Subcutaneous abdominal adipose tissue (tissue), 5 donors: ENCODE results near the gene RFX2.

Source experiments
- H3K27ac ChIP-seq: one replicate; pipeline ENCODE4 v1.7.0; 2013; ENCODE audit warnings: low read depth, mild to moderate bottlenecking, inconsistent platforms, low read length, moderate library complexity
- H3K27me3 ChIP-seq, 5 donors: one replicate each; pipeline ENCODE4 v1.7.0; 2013; ENCODE audit warnings: low read length in 5 of 5, inconsistent platforms in 1 of 5; ENCODE audit not compliant: control insufficient read depth in 5 of 5, insufficient read depth in 4 of 5
- H3K36me3 ChIP-seq, 5 donors: one replicate each; pipeline ENCODE4 v1.7.0; 2013; ENCODE audit warnings: low read length in 5 of 5; ENCODE audit not compliant: control insufficient read depth in 5 of 5, insufficient read depth in 5 of 5
- H3K4me1 ChIP-seq, 5 donors: one replicate each; pipeline ENCODE4 v1.7.0; 2013; ENCODE audit warnings: low read length in 5 of 5, mild to moderate bottlenecking in 3 of 5, moderate library complexity in 1 of 5; ENCODE audit not compliant: control insufficient read depth in 5 of 5, insufficient read depth in 5 of 5
- H3K4me3 ChIP-seq, 5 donors: one replicate each; pipeline ENCODE4 v1.7.0; 2013; ENCODE audit warnings: low read length in 5 of 5, low read depth in 1 of 5
- H3K9ac ChIP-seq, 5 donors: one replicate each; pipeline ENCODE4 v1.7.0; 2013; ENCODE audit warnings: low read length in 5 of 5, mild to moderate bottlenecking in 4 of 5, moderate library complexity in 3 of 5
- H3K9me3 ChIP-seq, 5 donors: one replicate each; pipeline ENCODE4 v1.7.0; 2013; ENCODE audit warnings: low read length in 5 of 5; ENCODE audit not compliant: control insufficient read depth in 5 of 5
- donor health status: healthy.
- donor health status: healthy.
- donor health status: healthy.
- donor health status: healthy.
- donor health status: healthy.

RFX2 gene

GRCh38 chr19:6110360-6110977, at the start of gene RFX2:
Gene RFX2 (minus strand): TSS chr19:6110500. CDS start chr19:6047496, 63,004 bp downstream.
- no peaks in the 10 kb centered on the region for H3K36me3 ChIP-seq
- H3K9me3 ChIP-seq: no peaks in the 10 kb centered on the region
- peak within 1 kb of the TSS; percentile 66 to 97 (median 89) for H3K4me3 ChIP-seq
- peak within 1 kb of the TSS; percentile 86 for H3K27ac ChIP-seq
- peak within 1 kb of the TSS; percentile 56 to 95 (median 83) for H3K9ac ChIP-seq
- H3K27me3 ChIP-seq: no peaks in the 10 kb centered on the region
- H3K4me1 ChIP-seq: peaks cover 2 to 22% (median 15%) of the 10 kb centered on the region in 5 donors

GRCh38 chr19:6156033-6156432, 45.7 kb upstream of the RFX2 start:
- H3K4me3 ChIP-seq: no peak overlapping the region
- H3K27ac ChIP-seq: no peak overlapping the region
- no peak overlapping the region for H3K9ac ChIP-seq
- H3K36me3 ChIP-seq: no peaks in the 10 kb centered on the region
- no peaks in the 10 kb centered on the region for H3K27me3 ChIP-seq
- no peaks in the 10 kb centered on the region for H3K4me1 ChIP-seq
- H3K9me3 ChIP-seq: peaks cover 0 to 14% (median 11%) of the 10 kb centered on the region in 5 donors

- no peak overlapping the region for H3K4me3 ChIP-seq
- no peaks in the 10 kb centered on the region for H3K36me3 ChIP-seq
- peaks cover 0 to 10% (median 7%) of the 10 kb centered on the region in 5 donors for H3K9me3 ChIP-seq
- H3K9ac ChIP-seq: no peak overlapping the region
- no peak overlapping the region for H3K27ac ChIP-seq
- H3K27me3 ChIP-seq: no peaks in the 10 kb centered on the region
- H3K4me1 ChIP-seq: no peaks in the 10 kb centered on the region
These were observed 40.0 kb upstream of the RFX2 start for GRCh38 chr19:6150289-6150688.

- no peak overlapping the region for H3K9ac ChIP-seq
- H3K27me3 ChIP-seq: no peaks in the 10 kb centered on the region
- H3K4me1 ChIP-seq: no peaks in the 10 kb centered on the region
- no peaks in the 10 kb centered on the region for H3K9me3 ChIP-seq
- no peak overlapping the region for H3K4me3 ChIP-seq
- H3K36me3 ChIP-seq: no peaks in the 10 kb centered on the region
- H3K27ac ChIP-seq: no peak overlapping the region
These were observed 30.9 kb upstream of the RFX2 start for GRCh38 chr19:6141217-6141616.

- Histone ChIP-seq H3K36me3 (no peaks in the 10 kb centered on the region), H3K4me3 (no peak overlapping the region), H3K9ac (no peak overlapping the region), H3K27ac (no peak overlapping the region), H3K9me3 (no peaks in the 10 kb centered on the region), H3K4me1 (no peaks in the 10 kb centered on the region), H3K27me3 (peaks cover 0 to 2% (median 0%) of the 10 kb centered on the region in 5 donors)
These were observed 28.2 kb upstream of the RFX2 start for GRCh38 chr19:6138511-6138910.

- Histone ChIP-seq H3K4me3 (no peak overlapping the region), H3K4me1 (no peaks in the 10 kb centered on the region), H3K27ac (no peak overlapping the region), H3K9me3 (no peaks in the 10 kb centered on the region), H3K9ac (no peak overlapping the region), H3K27me3 (peaks cover 0 to 7% (median 0%) of the 10 kb centered on the region in 5 donors), H3K36me3 (no peaks in the 10 kb centered on the region)
These were observed 27.8 kb upstream of the RFX2 start for GRCh38 chr19:6138066-6138465.

GRCh38 chr19:6133231-6133630, 22.9 kb upstream of the RFX2 start:
- H3K9me3 ChIP-seq: no peaks in the 10 kb centered on the region
- H3K27ac ChIP-seq: no peak overlapping the region
- H3K36me3 ChIP-seq: no peaks in the 10 kb centered on the region
- no peak overlapping the region for H3K4me3 ChIP-seq
- peaks cover 0 to 9% (median 0%) of the 10 kb centered on the region in 5 donors for H3K27me3 ChIP-seq
- no peaks in the 10 kb centered on the region for H3K4me1 ChIP-seq
- no peak overlapping the region for H3K9ac ChIP-seq

- Histone ChIP-seq H3K36me3 (no peaks in the 10 kb centered on the region), H3K4me3 (no peak overlapping the region), H3K9me3 (peaks cover 0 to 6% (median 4%) of the 10 kb centered on the region in 5 donors), H3K27me3 (peaks cover 0 to 9% (median 0%) of the 10 kb centered on the region in 5 donors), H3K9ac (no peak overlapping the region), H3K27ac (no peak overlapping the region), H3K4me1 (no peaks in the 10 kb centered on the region)
These were observed 22.2 kb upstream of the RFX2 start for GRCh38 chr19:6132482-6132881.

GRCh38 chr19:6127716-6128335, 17.5 kb upstream of the RFX2 start:
- H3K4me3 ChIP-seq: no peak overlapping the region
- no peak overlapping the region for H3K27ac ChIP-seq
- peaks cover 0 to under 1% (median 0%) of the 10 kb centered on the region in 5 donors for H3K27me3 ChIP-seq
- H3K4me1 ChIP-seq: no peaks in the 10 kb centered on the region
- no peak overlapping the region for H3K9ac ChIP-seq
- no peaks in the 10 kb centered on the region for H3K36me3 ChIP-seq
- H3K9me3 ChIP-seq: peaks cover 0 to 7% (median 6%) of the 10 kb centered on the region in 5 donors

GRCh38 chr19:6126335-6126974, 16.2 kb upstream of the RFX2 start:
- Histone ChIP-seq H3K4me1 (no peaks in the 10 kb centered on the region), H3K9ac (no peak overlapping the region), H3K27me3 (no peaks in the 10 kb centered on the region), H3K4me3 (no peak overlapping the region), H3K9me3 (peaks cover 0 to 7% (median 6%) of the 10 kb centered on the region in 5 donors), H3K36me3 (no peaks in the 10 kb centered on the region), H3K27ac (no peak overlapping the region)
